ENCODE results near the gene ADCY1.

Gene ADCY1

GRCh38 chr7:45655539-45655938 is 81.4 kb downstream of the ADCY1 start:
- DNase-seq, result no peak

DNA sequence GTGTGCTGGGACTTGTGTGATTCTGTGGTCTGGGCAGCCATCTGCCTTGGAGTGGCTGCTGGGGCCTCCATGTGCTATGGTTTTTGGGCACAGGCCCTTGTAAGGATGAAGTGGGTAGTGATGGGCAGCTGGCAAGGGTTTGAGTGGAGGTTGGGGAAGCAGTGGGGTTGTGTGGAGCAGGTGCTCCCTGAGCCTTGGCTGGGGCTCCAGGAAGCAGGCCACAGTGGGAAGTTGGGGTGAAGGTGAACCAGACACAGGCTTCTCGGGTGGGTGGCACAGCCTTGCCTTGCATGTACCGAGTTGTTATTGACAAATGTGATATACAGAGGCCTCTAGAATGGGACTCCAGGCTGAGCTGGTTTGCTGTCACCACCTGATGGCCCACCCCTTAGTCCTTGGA is 82.3 kb downstream of the ADCY1 start:
- DNase-seq, result no peak

GRCh38 chr7:45657136-45657889 is 83.1 kb downstream of the ADCY1 start:
- no peak for DNase-seq

GRCh38 chr7:45657890-45658715 is 83.9 kb downstream of the ADCY1 start:
- no peak for DNase-seq

GRCh38 chr7:45658716-45659495 is 84.7 kb downstream of the ADCY1 start:
- no peak for DNase-seq

GRCh38 chr7:45659496-45660139 is 85.5 kb downstream of the ADCY1 start:
- no peak for DNase-seq

GRCh38 chr7:45660201-45660900 is 86.2 kb downstream of the ADCY1 start:
- no peak for DNase-seq

DNA sequence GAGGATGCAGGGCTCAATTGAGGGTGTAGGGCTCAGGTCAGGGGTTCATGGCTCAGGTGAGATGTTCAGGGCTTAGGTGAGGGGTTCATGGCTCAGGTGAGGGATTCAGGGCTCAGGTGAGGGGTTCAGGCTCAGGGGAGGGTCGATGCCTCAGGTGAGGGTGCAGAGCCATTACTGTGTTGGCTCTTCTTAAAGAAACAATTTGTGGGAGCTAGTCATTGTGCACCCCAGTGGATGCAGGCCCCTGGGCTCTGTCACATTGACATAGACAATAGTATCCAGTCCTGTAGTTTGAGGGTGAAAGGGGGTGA is 86.7 kb downstream of the ADCY1 start:
- DNase-seq, result no peak

- DNase-seq, result no peak
These were observed 87.3 kb downstream of the ADCY1 start for GRCh38 chr7:45661302-45661995.

DNA sequence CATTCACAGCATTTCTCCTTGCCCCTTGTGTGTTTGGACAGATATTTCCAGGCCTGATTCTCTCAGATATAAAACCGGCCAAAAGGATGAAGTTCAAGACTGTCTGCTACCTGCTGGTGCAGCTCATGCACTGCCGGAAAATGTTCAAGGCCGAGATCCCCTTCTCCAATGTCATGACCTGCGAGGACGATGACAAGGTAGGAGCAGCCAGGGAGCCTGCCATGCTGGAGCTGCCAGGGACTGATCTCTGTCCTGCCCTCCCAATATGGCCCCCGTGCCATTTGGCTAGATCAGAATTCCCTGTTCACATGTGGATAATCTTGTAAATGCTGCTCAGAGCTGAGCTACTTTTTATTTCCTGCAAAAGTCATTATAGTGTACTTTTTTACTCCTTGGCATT is 87.8 kb downstream of the ADCY1 start:
- no peak for DNase-seq

- DNase-seq, result no peak
These were observed 88.5 kb downstream of the ADCY1 start for GRCh38 chr7:45662540-45663166.

DNA sequence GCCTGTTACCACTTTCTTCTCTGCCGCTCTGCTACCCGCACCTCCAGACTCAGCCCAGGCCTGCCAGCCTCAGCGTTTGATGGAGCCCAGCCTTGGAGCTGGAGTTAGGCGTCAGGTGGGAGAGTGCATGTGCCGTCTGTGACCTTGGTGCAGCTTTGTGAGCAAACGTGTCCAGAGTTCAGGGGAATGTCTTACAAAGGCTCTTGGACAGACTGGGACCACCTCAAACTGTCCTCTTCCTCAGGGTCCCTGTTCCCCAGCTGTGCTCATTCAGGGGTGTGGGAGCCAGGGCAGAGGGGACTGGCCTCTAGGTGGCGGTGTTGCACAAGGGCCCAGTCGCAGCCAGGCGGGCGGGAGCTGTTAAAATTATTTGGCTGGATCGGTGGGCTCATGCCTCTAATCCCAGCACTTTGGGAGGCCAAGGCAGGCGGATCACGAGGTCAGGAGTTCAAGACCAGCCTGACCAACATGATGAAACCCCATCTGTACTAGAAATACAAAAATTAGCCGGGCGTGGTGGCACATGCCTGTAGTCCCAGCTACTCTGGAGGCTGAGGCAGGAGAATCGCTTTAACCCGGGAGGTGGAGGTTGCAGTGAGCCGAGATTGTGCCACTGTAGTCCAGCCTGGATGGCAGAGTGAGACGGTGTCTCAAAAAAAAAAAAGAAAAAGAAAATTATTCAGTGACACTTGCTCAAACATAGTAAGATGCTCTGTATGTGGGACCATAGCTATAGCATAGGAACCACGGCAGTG is 89.2 kb downstream of the ADCY1 start:
- DNase-seq, result peak; percentile 34

- no peak for DNase-seq
These were observed 89.9 kb downstream of the ADCY1 start for GRCh38 chr7:45663965-45664633.

- DNase-seq, result no peak
These were observed 91.0 kb downstream of the ADCY1 start for GRCh38 chr7:45665172-45665571.

- DNase-seq, result no peak
These were observed 96.1 kb downstream of the ADCY1 start for GRCh38 chr7:45670227-45670626.

DNA sequence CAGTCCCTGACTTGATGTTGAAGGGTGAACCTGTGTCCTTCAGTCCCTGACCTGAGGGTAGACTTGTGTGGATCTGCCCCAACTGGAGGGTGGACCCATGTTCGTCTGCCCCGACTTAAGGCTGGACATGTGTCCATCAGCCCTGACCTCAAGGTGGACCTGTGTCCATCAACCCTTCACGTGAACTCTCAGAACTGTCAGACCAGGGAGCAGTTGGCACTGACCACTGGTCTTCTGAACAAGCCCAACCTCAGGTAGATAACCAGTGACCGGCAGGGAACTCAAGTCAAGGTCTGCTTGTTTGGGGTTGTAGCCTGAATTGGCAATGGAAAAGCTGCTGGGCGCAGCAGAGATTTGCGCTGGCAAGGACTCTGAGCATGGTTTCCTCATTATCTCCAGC is 96.5 kb downstream of the ADCY1 start:
- no peak for DNase-seq

GRCh38 chr7:45677311-45677900 is 103.2 kb downstream of the ADCY1 start:
- DNase-seq, result no peak

DNA sequence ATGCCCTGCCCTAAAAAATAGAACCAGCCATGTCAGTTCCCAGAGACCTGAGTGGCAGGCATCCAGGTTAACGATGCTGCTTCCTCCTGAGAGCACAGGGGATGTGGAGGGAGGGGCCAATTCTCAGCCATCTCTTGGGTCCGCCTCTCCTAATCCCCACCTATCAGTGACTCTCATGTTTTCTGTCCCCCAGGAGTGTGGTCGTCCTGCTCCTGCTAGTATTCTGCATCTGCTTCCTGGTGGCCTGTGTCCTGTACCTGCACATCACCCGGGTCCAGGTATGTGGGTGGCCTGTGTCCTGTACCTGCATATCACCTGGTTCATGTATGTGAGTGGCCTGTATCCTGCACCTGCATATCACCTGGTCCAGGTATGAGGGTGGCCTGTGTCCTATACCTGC is 105.3 kb downstream of the ADCY1 start:
- no peak for DNase-seq

- DNase-seq, result no peak
These were observed 106.6 kb downstream of the ADCY1 start for GRCh38 chr7:45680776-45681175.

Measured in OCI-M1 (cell line).